ENCODE data around the gene DAPK2. TPM values are rescaled to one million over a fixed set of nuclear protein-coding genes. Genes with fewer than 3 reads are reported as not detected.
"Not testable (repeated sequence)": the region's sequence is repeated elsewhere in the genome, so short reads cannot be mapped to it uniquely, and the experiment has no call there.

Gene DAPK2
- total RNA-seq, 2 experiments from 2014 or later = 0.44 TPM; not detected in 1

DNA sequence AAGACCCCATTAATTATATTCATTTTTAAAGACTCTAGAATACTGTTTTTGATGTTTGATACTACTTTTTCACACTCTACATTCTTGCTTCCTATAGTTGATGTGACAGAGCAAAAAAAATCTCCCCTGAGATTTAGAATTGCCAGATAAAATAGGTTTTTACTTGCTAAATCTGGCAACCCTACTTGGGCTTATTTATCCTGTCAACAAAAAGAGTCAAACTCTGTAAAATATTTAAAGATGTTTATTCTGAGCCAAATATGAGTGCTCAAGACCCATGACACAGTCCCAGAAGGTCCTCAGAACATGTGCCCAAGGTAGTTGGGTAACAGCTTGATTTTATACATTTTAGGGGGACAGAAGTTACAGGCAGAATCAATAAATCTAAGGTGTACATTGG lies 72.3 kb downstream of the DAPK2 start:
- no peak overlapping the region for H3K4me3 Mint-ChIP-seq
- no peak overlapping the region for H3K27ac Mint-ChIP-seq
- H3K36me3 Mint-ChIP-seq (ENCODE audit: low read depth) = no peaks in the 10 kb centered on the region
- H3K9me3 Mint-ChIP-seq = no peaks in the 10 kb centered on the region
- CTCF ChIA-PET = no interaction called here
- H3K27me3 Mint-ChIP-seq (ENCODE audit: low read depth) = no peaks in the 10 kb centered on the region
- H3K4me1 Mint-ChIP-seq (ENCODE audit: low read depth) = peaks cover 22% of the 10 kb centered on the region
- intact Hi-C loops (cut with micrococcal nuclease) = no loop called here
- DNase-seq = no peak

DNA sequence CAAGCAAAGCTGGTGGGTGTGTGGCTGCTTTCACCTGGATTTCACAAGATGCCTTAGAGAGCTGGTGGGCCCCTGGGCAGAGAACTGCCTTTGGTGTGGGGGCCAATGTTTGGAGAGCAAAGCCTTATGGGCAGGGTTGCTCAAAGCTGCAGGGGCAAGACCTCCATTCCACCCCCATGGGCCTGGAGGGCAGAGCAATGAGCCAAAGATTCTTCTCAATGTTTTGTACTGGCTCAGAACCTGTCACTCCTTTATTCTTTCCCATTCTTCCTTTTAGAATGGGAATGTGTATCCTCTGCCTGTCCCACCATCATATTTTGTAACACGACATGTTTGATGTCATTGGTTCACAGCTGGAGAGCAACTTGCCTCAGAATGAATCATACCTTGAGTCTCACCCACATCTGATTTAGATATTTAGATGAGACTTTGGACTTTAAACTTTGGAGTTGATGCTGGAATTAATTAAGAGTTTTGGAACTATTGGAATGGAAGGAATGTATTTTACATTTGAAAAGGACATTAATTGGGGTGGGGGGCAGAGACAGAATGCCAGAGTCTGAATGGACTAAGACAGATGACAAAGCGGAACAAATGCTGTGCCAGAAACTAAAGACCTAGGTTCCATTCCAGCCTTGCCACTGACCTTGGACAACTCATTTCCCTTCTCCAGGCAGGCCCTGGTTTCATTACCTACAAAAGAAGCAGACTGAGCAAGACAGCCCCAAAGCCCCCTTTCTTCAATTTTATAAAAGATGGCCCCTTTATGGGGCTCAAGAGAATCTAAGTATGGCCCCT lies 72.9 kb downstream of the DAPK2 start:
- intact Hi-C loops (cut with micrococcal nuclease) = no loop called here

DNA sequence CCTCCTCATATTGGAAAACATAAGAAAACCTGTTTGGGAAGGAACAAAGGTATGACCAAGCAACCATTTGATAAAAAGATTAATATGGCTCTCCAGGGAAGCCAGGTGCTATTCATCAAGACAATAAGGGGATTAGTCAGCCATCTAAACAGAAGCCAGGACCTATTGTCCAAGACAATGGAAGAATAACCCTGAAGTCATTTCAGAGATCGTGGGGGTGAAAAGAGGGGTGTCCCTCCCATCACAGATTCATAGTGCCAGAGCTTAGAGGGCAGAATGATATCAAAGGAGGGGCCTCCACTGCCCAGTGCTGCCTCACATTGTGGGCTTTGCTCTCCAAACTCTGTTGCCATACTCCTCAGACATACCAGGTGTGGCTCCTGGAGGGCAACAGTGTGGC lies 73.5 kb downstream of the DAPK2 start:
- Mint-ChIP-seq H3K27ac (no peak overlapping the region), H3K27me3 (ENCODE audit: low read depth) (no peaks in the 10 kb centered on the region), H3K4me1 (ENCODE audit: low read depth) (peaks cover 22% of the 10 kb centered on the region), H3K4me3 (no peak overlapping the region), H3K9me3 (no peaks in the 10 kb centered on the region), H3K36me3 (ENCODE audit: low read depth) (no peaks in the 10 kb centered on the region)
- CTCF ChIA-PET = interaction anchor here (1.1 kb wide), 1 partner anchor 98 kb away, joined by 3 read pairs; no protein-coding TSS in a partner anchor
- intact Hi-C loops (cut with micrococcal nuclease) = no loop called here
- no peak for DNase-seq

More for the DNA sequence above, 72.9 kb downstream of the DAPK2 start:
- no peak overlapping the region for H3K4me3 Mint-ChIP-seq
- CTCF ChIA-PET = interaction anchor here (1.1 kb wide), 1 partner anchor 98 kb away, joined by 3 read pairs; no protein-coding TSS in a partner anchor
- no peaks in the 10 kb centered on the region for H3K36me3 Mint-ChIP-seq (ENCODE audit: low read depth)
- DNase-seq = no peak
- H3K4me1 Mint-ChIP-seq (ENCODE audit: low read depth) = peaks cover 22% of the 10 kb centered on the region
- H3K27me3 Mint-ChIP-seq (ENCODE audit: low read depth) = no peaks in the 10 kb centered on the region
- no peaks in the 10 kb centered on the region for H3K9me3 Mint-ChIP-seq
- H3K27ac Mint-ChIP-seq = no peak overlapping the region

DNA sequence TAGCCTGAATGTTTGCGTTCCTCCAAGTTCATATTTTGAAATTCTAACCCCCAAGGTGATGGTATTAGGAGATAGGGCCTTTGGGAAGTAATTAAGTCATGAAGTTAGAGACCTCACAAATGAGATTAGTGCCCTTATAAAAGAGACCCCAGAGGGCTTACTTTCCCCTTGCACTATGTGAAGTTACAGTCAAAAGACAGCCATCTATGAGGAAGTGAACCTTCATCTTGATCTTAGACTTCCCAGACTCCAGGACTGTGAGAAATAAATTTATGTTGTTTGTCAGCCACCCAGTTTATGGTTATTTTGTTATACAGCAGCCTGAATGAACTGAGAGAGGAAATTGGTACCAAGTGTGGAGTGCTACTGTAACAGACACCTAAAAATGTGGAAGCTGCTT lies 74.4 kb downstream of the DAPK2 start:
- H3K4me1 Mint-ChIP-seq (ENCODE audit: low read depth) = peaks cover 22% of the 10 kb centered on the region
- no peaks in the 10 kb centered on the region for H3K9me3 Mint-ChIP-seq
- no peak overlapping the region for H3K4me3 Mint-ChIP-seq
- H3K27ac Mint-ChIP-seq = no peak overlapping the region
- DNase-seq = no peak
- intact Hi-C loops (cut with micrococcal nuclease) = loop anchor here (2.0 kb wide), 1 partner anchor 39 kb away; no protein-coding TSS in a partner anchor
- CTCF ChIA-PET = interaction anchor here (1.2 to 2.9 kb wide), 2 partner anchors 26 to 75 kb away, joined by 5 to 14 read pairs; partner anchors contain the start of gene DAPK2
- H3K27me3 Mint-ChIP-seq (ENCODE audit: low read depth) = no peaks in the 10 kb centered on the region
- H3K36me3 Mint-ChIP-seq (ENCODE audit: low read depth) = no peaks in the 10 kb centered on the region

DNA sequence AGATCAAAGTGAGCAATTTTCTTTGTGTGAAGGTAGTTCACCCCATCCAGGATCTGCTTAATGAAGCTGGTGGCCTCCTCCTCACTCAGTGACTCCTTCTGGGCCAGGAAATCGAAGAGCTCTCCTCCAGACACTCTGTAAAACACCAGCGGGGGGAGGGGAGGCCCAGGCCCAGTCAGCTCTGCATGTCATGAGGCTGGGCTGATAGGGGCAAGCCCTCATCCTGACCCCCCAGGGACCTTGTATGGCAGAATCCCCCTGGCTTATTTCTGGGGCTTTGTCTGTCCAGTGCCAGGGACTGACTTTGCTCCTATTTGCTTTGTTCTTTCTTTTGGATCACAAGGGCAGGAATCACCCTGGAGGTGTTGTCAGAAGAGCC lies 74.9 kb downstream of the DAPK2 start:
- H3K36me3 Mint-ChIP-seq (ENCODE audit: low read depth) = no peaks in the 10 kb centered on the region
- peaks cover 22% of the 10 kb centered on the region for H3K4me1 Mint-ChIP-seq (ENCODE audit: low read depth)
- intact Hi-C loops (cut with micrococcal nuclease) = loop anchor here (2.0 kb wide), 1 partner anchor 39 kb away; no protein-coding TSS in a partner anchor
- H3K4me3 Mint-ChIP-seq = no peak overlapping the region
- DNase-seq = peak; percentile 75
- CTCF ChIA-PET = interaction anchor here (0.9 to 2.9 kb wide), 3 partner anchors 24 to 75 kb away, joined by 3 to 14 read pairs (median 5); partner anchors contain the start of gene DAPK2
- H3K9me3 Mint-ChIP-seq = no peaks in the 10 kb centered on the region
- no peaks in the 10 kb centered on the region for H3K27me3 Mint-ChIP-seq (ENCODE audit: low read depth)
- peak overlapping the region; percentile 32 for H3K27ac Mint-ChIP-seq

DNA sequence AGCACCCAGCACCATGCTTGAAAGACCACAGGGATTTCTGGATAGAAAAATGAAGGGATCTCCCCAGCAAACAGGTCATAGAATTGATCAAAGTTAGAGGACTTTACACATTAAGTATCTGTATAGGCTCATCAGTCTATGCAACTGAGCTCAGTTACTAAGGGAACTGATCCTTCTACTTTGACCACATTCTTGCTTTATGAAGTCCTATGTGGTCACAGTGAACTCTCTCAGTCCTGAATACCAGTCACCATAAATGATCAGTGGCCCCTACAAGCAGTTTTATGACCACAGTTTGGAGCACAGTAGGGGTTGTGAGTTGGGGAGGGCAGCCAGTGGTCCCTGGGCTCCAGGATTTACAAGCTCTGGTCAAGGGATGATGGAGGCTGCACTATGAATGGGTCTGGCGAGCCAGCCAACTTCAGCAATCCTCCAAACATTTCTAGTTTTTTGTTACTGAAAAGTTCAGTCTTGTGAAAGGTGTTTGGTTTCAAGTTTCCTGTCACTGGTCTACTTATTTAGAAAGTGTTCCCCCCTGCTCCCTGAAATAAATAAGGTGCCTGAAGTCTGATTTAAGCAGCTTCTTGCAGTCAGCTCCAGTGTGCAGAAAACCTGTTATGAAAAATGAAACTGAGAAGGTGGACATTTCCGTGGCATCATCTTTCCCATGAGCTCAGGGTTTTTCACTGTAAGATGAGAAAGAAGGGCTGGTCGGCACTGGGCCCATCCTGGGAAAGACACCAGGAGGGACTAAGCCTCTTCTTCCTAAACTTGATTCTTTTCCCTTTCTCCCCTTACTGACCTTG lies 75.5 kb downstream of the DAPK2 start:
- Mint-ChIP-seq H3K4me3 (no peak overlapping the region), H3K9me3 (no peaks in the 10 kb centered on the region), H3K27me3 (ENCODE audit: low read depth) (no peaks in the 10 kb centered on the region), H3K4me1 (ENCODE audit: low read depth) (peaks cover 22% of the 10 kb centered on the region), H3K36me3 (ENCODE audit: low read depth) (no peaks in the 10 kb centered on the region), H3K27ac (peak overlapping the region; percentile 32)
- peak; percentile 42 for DNase-seq
- CTCF ChIA-PET = interaction anchor here (0.9 to 2.9 kb wide), 4 partner anchors 24 to 80 kb away, joined by 3 to 14 read pairs (median 4); partner anchors contain the start of gene DAPK2
- intact Hi-C loops (cut with micrococcal nuclease) = loop anchor here (2.0 kb wide), 1 partner anchor 40 kb away; no protein-coding TSS in a partner anchor

DNA sequence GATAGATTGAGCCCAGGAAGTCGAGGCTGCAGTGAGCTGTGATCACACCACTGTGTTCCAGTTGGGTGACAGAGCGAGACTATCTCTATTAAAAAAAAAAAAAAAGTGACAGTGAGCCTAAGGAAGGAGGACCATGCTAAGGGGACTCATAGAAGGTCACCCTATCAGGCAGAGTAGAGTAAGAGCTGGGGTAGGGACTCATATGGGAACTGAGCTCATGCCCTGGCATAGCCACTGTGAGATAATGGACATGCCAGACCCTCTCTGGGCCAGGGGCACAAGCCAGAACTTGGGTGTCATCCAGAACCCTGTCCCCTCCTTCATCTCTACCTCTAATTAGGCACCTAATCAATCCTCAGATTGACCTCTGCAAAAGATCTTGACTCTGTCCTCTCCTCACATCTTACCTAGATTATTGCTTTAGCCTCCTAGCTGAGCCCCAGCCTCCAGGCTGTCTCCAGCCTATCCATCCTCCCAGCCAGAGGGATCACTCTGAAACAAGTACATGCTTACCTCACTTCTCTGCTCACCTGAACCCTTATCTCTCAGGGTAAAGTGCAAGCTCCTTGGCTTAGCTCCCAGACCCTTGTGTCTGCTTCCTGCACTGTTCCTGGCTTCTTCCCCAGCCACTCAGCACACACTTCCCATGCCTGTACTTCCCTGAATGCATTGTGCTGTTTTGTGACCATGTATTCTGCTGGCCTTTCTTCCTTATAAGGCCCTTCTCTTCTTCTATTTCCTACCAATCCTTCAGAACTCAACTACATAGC lies 76.4 kb downstream of the DAPK2 start:
- H3K36me3 Mint-ChIP-seq (ENCODE audit: low read depth) = no peaks in the 10 kb centered on the region
- peaks cover 22% of the 10 kb centered on the region for H3K4me1 Mint-ChIP-seq (ENCODE audit: low read depth)
- no peaks in the 10 kb centered on the region for H3K27me3 Mint-ChIP-seq (ENCODE audit: low read depth)
- H3K4me3 Mint-ChIP-seq = no peak overlapping the region
- CTCF ChIA-PET = interaction anchor here (1.1 to 2.9 kb wide), 2 partner anchors 24 to 79 kb away, joined by 3 to 14 read pairs; no protein-coding TSS in a partner anchor
- DNase-seq = no peak
- peak overlapping the region; percentile 3 for H3K27ac Mint-ChIP-seq
- no peaks in the 10 kb centered on the region for H3K9me3 Mint-ChIP-seq
- intact Hi-C loops (cut with micrococcal nuclease) = loop anchor here (2.0 kb wide), 1 partner anchor 41 kb away; no protein-coding TSS in a partner anchor

DNA sequence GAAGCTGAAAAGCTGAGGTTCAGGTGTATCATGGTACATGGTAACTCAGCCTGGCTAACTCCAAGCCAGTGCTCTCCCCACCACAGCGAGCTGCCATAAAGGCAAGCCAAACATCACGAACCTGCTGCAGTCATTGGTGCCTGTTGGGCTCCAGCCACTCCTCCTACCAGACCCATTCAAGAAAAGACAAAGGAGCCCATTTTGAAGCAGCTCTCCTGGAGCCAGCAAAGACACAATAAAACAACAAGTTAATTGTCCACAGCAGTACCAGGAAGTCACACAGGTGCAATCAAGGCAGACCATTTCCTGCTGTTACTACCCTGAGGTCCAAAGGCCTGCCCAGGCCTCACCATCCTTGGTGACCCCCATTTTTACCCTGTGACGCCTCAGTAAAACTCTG lies 77.6 kb downstream of the DAPK2 start:
- intact Hi-C loops (cut with micrococcal nuclease) = no loop called here
- H3K4me1 Mint-ChIP-seq (ENCODE audit: low read depth) = peaks cover 22% of the 10 kb centered on the region

DNA sequence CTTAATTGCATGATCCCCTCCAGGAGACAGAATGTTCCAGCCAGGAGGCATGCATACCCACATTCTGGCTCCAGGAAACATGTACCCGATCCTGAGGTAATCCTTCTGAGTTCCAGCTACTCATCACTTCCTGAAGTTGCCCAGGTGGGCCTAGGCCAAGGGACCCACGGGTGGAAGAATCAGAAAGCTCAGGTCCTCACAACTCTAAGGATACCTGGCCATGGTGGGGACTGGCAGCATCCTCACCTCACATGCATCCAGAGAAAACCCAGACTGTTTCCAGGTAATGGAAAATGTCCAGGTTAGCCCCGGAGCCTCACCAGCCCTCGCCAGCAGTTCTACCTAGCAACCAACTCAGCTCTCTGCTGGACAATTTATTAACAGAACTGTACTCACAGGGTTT lies 78.2 kb downstream of the DAPK2 start:
- Mint-ChIP-seq H3K36me3 (ENCODE audit: low read depth) (peaks cover 3% of the 10 kb centered on the region), H3K4me3 (no peak overlapping the region), H3K27me3 (ENCODE audit: low read depth) (no peaks in the 10 kb centered on the region), H3K4me1 (ENCODE audit: low read depth) (peaks cover 22% of the 10 kb centered on the region), H3K27ac (no peak overlapping the region), H3K9me3 (peaks cover 7% of the 10 kb centered on the region)
- intact Hi-C loops (cut with micrococcal nuclease) = no loop called here
- CTCF ChIA-PET = interaction anchor here (0.6 to 0.7 kb wide), 3 partner anchors 23 to 221 kb away, joined by 3 to 4 read pairs (median 3); no protein-coding TSS in a partner anchor
- DNase-seq = no peak

More for the DNA sequence above, 77.6 kb downstream of the DAPK2 start:
- H3K36me3 Mint-ChIP-seq (ENCODE audit: low read depth) = peaks cover 3% of the 10 kb centered on the region
- peaks cover 5% of the 10 kb centered on the region for H3K9me3 Mint-ChIP-seq
- CTCF ChIA-PET = interaction anchor here (0.6 to 0.7 kb wide), 2 partner anchors 99 to 221 kb away, joined by 3 to 4 read pairs; no protein-coding TSS in a partner anchor
- DNase-seq = no peak
- H3K27ac Mint-ChIP-seq = no peak overlapping the region
- no peaks in the 10 kb centered on the region for H3K27me3 Mint-ChIP-seq (ENCODE audit: low read depth)
- no peak overlapping the region for H3K4me3 Mint-ChIP-seq

DNA sequence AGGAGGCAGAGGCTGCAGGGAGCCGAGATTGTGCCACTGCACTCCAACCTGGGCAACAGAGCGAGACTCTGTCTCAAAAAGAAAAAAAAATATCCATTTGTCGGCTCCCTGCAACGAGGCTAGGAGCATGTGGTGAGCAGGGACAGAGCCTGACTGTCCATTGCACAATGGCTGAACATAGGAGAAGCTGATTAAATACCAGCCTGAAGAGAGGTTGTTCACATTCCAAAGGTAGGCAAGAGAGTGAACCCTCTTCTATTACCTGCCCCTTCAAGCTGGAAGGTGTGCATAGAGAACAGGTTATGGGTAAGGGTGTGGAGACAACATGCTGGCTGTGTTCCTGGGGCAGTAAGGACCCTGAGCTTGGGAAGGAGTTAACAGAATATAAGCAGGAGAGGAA lies 78.7 kb downstream of the DAPK2 start:
- peaks cover 22% of the 10 kb centered on the region for H3K4me1 Mint-ChIP-seq (ENCODE audit: low read depth)
- peaks cover 3% of the 10 kb centered on the region for H3K36me3 Mint-ChIP-seq (ENCODE audit: low read depth)
- H3K4me3 Mint-ChIP-seq = no peak overlapping the region
- intact Hi-C loops (cut with micrococcal nuclease) = no loop called here
- DNase-seq = no peak
- H3K9me3 Mint-ChIP-seq = peaks cover 7% of the 10 kb centered on the region
- H3K27me3 Mint-ChIP-seq (ENCODE audit: low read depth) = no peaks in the 10 kb centered on the region
- H3K27ac Mint-ChIP-seq = no peak overlapping the region
- CTCF ChIA-PET = interaction anchor here (0.7 kb wide), 2 partner anchors 22 to 149 kb away, joined by 3 read pairs; no protein-coding TSS in a partner anchor

DNA sequence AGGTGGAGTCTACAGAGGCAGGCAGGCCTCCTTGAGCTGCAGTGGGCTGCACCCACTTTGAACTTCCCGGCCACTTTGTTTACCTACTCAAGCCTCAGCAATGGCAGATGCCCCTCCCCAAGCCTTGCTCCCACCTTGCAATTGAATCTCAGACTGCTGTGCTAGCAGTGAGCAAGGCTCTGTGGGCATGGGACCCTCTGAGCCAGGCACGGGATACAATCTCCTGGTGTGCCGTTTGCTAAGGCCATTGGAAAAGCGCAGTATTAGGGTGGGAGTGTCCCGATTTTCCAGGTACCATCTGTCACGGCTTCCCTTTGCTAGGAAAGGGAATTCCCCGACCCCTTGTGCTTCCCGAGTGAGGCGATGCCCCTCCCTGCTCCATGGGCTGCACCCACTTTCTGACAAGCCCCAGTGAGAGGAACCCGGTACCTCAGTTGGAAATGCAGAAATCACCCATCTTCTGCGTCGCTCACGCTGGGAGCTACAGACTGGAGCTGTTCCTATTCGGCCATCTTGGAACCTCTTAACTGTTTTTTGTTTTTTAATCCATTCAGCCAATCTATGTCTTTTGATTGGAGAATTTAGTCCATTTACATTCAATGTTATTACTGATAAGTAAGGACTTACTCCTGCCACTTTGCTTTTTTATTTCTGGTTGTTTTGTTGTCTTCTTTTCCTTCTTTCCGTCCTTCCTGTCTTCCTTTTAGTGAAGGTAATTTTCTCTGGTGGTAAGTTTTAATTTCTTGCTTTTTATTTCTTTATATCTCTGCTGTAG lies 83.2 kb downstream of the DAPK2 start:
- intact Hi-C loops (cut with micrococcal nuclease); H3K27ac Mint-ChIP-seq; H3K27me3 Mint-ChIP-seq (ENCODE audit: low read depth); H3K36me3 Mint-ChIP-seq (ENCODE audit: low read depth); H3K4me1 Mint-ChIP-seq (ENCODE audit: low read depth); H3K9me3 Mint-ChIP-seq; H3K4me3 Mint-ChIP-seq; DNase-seq: not testable (repeated sequence)
- CTCF ChIA-PET = interaction anchor here (0.8 kb wide), 1 partner anchor 36 kb away, joined by 3 read pairs; no protein-coding TSS in a partner anchor
